SJCRH30 (cell line): Measurements from ENCODE around the gene S100A3. TPM values are rescaled to one million over a fixed set of nuclear protein-coding genes. Genes with fewer than 3 reads are reported as not detected.
A peak's percentile ranks its signal among the peaks of the same experiment; 100 is the strongest.

Source experiments
- DNase-seq, 2 experiments: peaks; one replicate each; pipeline ENCODE4 v3.0.0-alpha.2; 2015 to 2020
- H3K27ac ChIP-seq: fragments of 250-450 bp; sonication (Bioruptor Pico); 2 replicates; pipeline ENCODE4 v1.5.1; 2020; ENCODE audit warnings: mild to moderate bottlenecking, moderate library complexity
- H3K27me3 ChIP-seq: fragments of 250-450 bp; sonication (Bioruptor Pico); 2 replicates; pipeline ENCODE4 v1.5.1; 2020; ENCODE audit warnings: mild to moderate bottlenecking, moderate library complexity
- H3K36me3 ChIP-seq: fragments of 250-450 bp; sonication (Bioruptor Pico); 2 replicates; pipeline ENCODE4 v1.5.1; 2020; ENCODE audit warnings: mild to moderate bottlenecking, moderate library complexity
- H3K4me1 ChIP-seq: fragments of 250-450 bp; sonication (Bioruptor Pico); 2 replicates; pipeline ENCODE4 v1.5.1; 2020; ENCODE audit warnings: mild to moderate bottlenecking, moderate library complexity
- H3K4me3 ChIP-seq: fragments of 250-450 bp; sonication (Bioruptor Pico); 2 replicates; pipeline ENCODE4 v1.5.1; 2020; ENCODE audit warnings: mild to moderate bottlenecking, moderate library complexity
- H3K9me3 ChIP-seq: fragments of 250-450 bp; sonication (Bioruptor Pico); replicated peaks from 2 replicates; pipeline ENCODE4 v1.5.1; 2020; ENCODE audit warnings: mild to moderate bottlenecking, moderate library complexity
- total RNA-seq: library from RNA; depleted of rRNA; stranded (reverse); fragments of >200 nt; shearing (Covaris generic); gene quantifications from 2 replicates; pipeline ENCODE4 v1.2.3, GENCODE V29; 2014

The S100A3 gene
- total RNA-seq, 1 experiment from 2014 or later = 1.0 TPM

- no peak overlapping the region for H3K4me3 ChIP-seq
- DNase-seq = no peak
- H3K9me3 ChIP-seq = no peaks in the 10 kb centered on the region
- no peaks in the 10 kb centered on the region for H3K27me3 ChIP-seq
- no peak overlapping the region for H3K27ac ChIP-seq
- peaks cover 14% of the 10 kb centered on the region for H3K4me1 ChIP-seq
- no peaks in the 10 kb centered on the region for H3K36me3 ChIP-seq
These were observed 2.1 kb downstream of the S100A3 start for GRCh38 chr1:153546796-153547559.

GRCh38 chr1:153546371-153546770, 2.7 kb downstream of the S100A3 start:
- Histone ChIP-seq H3K4me3 (no peak overlapping the region), H3K4me1 (peaks cover 14% of the 10 kb centered on the region), H3K27ac (no peak overlapping the region)

GRCh38 chr1:153545067-153546055, 3.7 kb downstream of the S100A3 start, which contains the start of gene S100A4:
TSS of gene S100A4 (minus strand) at chr1:153545806. CDS start at chr1:153544794, 1,012 bp downstream.
- H3K27me3 ChIP-seq = no peaks in the 10 kb centered on the region
- no peaks in the 10 kb centered on the region for H3K36me3 ChIP-seq
- peaks cover 17% of the 10 kb centered on the region for H3K4me1 ChIP-seq
- H3K27ac ChIP-seq = no peak within 1 kb of the TSS
- DNase-seq = peak; percentile 85 to 88
- H3K4me3 ChIP-seq = no peak within 1 kb of the TSS
- no peaks in the 10 kb centered on the region for H3K9me3 ChIP-seq

More at GRCh38 chr1:153546371-153546770, 2.7 kb downstream of the S100A3 start:
- no peak for DNase-seq
- Histone ChIP-seq H3K36me3 (no peaks in the 10 kb centered on the region), H3K27me3 (no peaks in the 10 kb centered on the region), H3K9me3 (no peaks in the 10 kb centered on the region)

DNA sequence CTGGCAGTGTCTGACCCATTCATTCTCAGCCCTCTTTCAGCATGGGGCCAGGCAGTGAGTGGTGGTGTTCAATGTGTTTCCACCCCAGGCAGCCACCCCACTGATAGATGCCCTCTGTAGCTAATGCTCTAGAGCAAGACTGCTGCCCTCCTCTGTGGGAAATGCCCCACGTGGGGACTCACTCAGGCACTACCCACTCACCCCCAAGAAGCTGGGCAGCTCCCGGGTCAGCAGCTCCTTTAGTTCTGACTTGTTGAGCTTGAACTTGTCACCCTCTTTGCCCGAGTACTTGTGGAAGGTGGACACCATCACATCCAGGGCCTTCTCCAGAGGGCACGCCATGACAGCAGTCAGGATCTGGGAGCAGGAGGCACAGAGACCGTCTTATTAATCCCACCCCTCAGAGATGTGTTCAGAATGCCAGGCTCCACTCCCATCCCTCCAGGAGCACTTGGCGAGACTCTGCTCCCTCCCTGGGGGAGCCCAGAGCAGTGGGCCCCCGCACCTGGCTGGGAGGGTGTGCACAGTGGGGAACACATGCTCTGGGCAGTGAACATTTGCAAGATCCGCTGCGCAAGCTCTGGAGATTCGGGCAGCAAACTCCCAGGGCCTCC, 4.5 kb downstream of the S100A3 start:
- Histone ChIP-seq H3K4me1 (peaks cover 18% of the 10 kb centered on the region), H3K36me3 (no peaks in the 10 kb centered on the region), H3K27ac (no peak overlapping the region), H3K9me3 (no peaks in the 10 kb centered on the region), H3K4me3 (no peak overlapping the region), H3K27me3 (no peaks in the 10 kb centered on the region)
- DNase-seq = no peak

GRCh38 chr1:153543736-153544135, 5.3 kb downstream of the S100A3 start:
- no peaks in the 10 kb centered on the region for H3K36me3 ChIP-seq
- peaks cover 9% of the 10 kb centered on the region; the same call in 1 of the 2 replicates for H3K4me1 ChIP-seq
- H3K4me3 ChIP-seq = no peak overlapping the region
- no peaks in the 10 kb centered on the region for H3K27me3 ChIP-seq
- no peak for DNase-seq
- no peaks in the 10 kb centered on the region for H3K9me3 ChIP-seq
- H3K27ac ChIP-seq = no peak overlapping the region

DNA sequence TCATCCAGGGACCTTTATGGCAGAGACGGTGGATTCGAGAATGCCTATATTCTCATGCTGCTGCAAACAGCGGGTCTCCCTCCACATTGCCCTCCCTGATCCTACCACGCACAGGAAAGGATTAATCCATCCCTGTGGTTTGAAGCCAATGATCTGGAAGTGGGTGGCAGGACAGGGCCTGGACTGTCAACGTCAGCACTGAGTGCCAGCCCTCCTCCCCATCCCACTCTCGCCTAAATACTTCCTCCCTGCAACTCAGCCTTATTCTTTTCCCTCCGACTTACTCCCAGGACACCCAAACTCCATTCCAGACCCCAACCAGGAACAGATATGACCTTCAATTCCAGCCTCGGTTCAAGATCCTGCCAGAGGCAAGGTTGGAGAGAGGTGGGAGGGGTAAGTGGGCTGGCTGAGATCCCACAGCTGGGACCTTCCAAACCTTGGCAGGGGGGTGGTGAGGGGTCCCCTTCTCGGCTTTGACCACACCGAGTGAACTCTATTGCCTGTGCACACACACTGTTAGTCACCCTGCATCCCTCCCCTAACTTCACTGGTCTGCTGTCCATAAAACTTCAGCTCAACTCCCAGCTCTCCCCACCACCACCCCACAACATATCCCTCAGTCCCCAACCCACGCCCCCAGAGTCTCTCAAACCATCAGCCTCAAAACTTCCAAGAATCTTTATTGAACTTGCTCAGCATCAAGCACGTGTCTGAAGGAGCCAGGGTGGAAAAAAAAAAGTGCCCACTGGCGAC, 5.9 kb downstream of the S100A3 start:
- Histone ChIP-seq H3K4me3 (no peak overlapping the region), H3K27me3 (no peaks in the 10 kb centered on the region), H3K36me3 (no peaks in the 10 kb centered on the region), H3K27ac (no peak overlapping the region), H3K4me1 (peaks cover 7% of the 10 kb centered on the region; the same call in 1 of the 2 replicates), H3K9me3 (no peaks in the 10 kb centered on the region)
- DNase-seq = no peak

- no peak for DNase-seq
- H3K27ac ChIP-seq = no peak overlapping the region
- H3K4me3 ChIP-seq = no peak overlapping the region
- H3K36me3 ChIP-seq = no peaks in the 10 kb centered on the region
- H3K9me3 ChIP-seq = no peaks in the 10 kb centered on the region
- no peaks in the 10 kb centered on the region for H3K27me3 ChIP-seq
- H3K4me1 ChIP-seq = peaks cover 9% of the 10 kb centered on the region
These were observed 7.1 kb downstream of the S100A3 start for GRCh38 chr1:153541641-153542590.

DNA sequence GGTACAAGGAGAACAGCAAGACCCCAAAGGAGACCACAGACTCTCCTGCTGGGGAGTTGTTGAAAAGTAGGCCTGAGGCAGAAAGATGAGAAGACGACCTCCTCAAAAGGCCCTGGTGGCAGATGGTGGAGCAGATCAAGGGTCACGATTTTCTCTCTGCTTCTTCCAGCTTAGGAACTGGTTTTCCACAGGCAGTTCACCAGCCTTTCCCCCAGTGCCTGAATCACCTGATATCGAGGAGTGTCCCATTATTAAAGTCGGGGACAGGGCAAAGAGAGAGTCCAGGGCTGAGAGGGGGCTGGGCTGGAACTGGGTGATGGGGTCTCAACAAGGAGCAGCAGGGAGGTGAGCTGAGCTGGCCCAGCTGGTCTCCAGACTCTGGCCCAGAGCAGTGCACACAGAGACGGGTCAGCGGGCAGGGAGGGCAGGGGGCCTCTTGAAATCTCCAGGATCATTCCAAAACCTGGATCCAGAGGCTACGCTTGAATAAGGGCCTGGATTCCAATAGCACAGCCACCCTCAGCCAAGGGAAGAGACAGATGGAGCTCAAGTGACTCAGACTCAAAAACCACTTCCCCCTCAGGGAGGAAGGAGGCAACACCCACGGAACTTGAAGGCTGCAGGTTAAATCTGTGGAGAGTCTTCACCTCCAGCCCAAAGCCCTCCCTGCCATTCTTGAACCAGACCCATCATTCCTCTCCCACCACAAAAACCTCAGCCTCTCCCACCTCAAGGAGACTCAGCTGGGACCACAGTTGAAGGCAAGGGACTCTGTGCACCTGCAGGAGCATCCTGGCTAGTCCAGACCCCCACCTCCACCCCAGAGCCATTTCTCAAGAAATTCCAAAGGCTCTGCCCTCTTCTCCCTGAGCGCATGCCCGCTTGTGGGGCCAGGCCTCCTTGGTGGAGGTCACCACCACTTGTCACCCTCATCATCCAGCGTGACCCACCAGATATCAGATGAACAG, 8.4 kb downstream of the S100A3 start, which contains the start of gene S100A5:
TSS of gene S100A5 (minus strand) at position 541 of the 968 bp plus-strand sequence. CDS start 743 bp downstream, outside the sequence.
- H3K4me3 ChIP-seq = no peak within 1 kb of the TSS
- no peaks in the 10 kb centered on the region for H3K36me3 ChIP-seq
- peak in 1 of 2 experiments; percentile 44 for DNase-seq
- no peaks in the 10 kb centered on the region for H3K27me3 ChIP-seq
- H3K27ac ChIP-seq = no peak within 1 kb of the TSS
- H3K4me1 ChIP-seq = peaks cover 15% of the 10 kb centered on the region
- no peaks in the 10 kb centered on the region for H3K9me3 ChIP-seq

DNA sequence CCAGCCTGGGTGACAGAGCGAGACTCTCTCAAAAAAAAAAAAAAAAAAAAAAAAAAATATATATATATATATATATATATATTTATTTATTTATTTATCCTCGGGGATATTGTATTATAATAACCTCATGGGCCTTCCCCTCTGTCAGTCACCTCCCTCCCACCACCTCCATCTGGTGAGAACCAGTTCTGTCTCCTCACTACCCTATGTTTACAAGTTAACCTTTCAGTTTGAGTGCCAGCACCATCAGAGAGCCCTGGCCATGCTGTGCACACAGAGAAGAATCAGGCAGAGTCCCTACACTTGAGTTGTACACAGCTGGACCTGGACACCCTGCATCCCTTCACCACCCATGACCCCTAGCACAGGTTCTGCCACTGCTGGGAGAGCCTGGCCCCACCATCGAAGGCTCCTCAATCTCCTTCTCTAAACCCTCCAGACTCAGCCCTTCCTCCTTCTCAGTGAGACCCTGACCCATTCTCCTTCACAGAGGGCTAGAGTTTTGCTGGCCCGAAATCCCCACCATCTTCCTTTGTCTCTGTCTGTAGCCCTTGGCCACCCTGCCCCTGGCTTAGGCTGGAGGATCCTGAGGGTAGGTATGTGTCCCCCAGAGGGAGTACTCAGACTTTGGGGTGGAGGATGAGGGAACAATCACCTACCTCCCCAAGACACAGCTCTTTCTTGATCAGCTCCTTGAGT, 9.5 kb downstream of the S100A3 start:
- Histone ChIP-seq H3K36me3 (no peaks in the 10 kb centered on the region), H3K27ac (no peak overlapping the region), H3K9me3 (no peaks in the 10 kb centered on the region)

GRCh38 chr1:153538315-153538821, 10.7 kb downstream of the S100A3 start:
- no peak for DNase-seq
- H3K27ac ChIP-seq = no peak overlapping the region

More for the DNA sequence above, 9.5 kb downstream of the S100A3 start:
- no peak for DNase-seq
- Histone ChIP-seq H3K4me3 (no peak overlapping the region), H3K27me3 (no peaks in the 10 kb centered on the region), H3K4me1 (peaks cover 18% of the 10 kb centered on the region)

GRCh38 chr1:153537376-153537730, 11.7 kb downstream of the S100A3 start:
- no peaks in the 10 kb centered on the region for H3K9me3 ChIP-seq
- no peak for DNase-seq
- H3K27me3 ChIP-seq = no peaks in the 10 kb centered on the region
- H3K4me3 ChIP-seq = no peak overlapping the region
- peaks cover 35% of the 10 kb centered on the region for H3K4me1 ChIP-seq
- no peak overlapping the region for H3K27ac ChIP-seq
- H3K36me3 ChIP-seq = no peaks in the 10 kb centered on the region

More at GRCh38 chr1:153538315-153538821, 10.7 kb downstream of the S100A3 start:
- Histone ChIP-seq H3K4me3 (no peak overlapping the region), H3K36me3 (no peaks in the 10 kb centered on the region), H3K4me1 (peaks cover 30% of the 10 kb centered on the region), H3K27me3 (no peaks in the 10 kb centered on the region), H3K9me3 (no peaks in the 10 kb centered on the region)
